Lung (tissue), 16 donors: Measurements from ENCODE around the gene GJD4. TPM values are rescaled to one million over a fixed set of nuclear protein-coding genes. Genes with fewer than 3 reads are reported as not detected.

Experiments
- ATAC-seq: fragments of 200-7000 bp; cut with Tn5 transposase; one replicate; pipeline ENCODE4 v1.9.1; 2020; ENCODE audit warnings: moderate number of reproducible peaks; ENCODE audit not compliant: insufficient read depth, low FRiP score
- DNase-seq, 3 donors: peaks; one replicate each; pipeline ENCODE4 v3.0.0-alpha.2; 2013 to 2017
- H3K27ac ChIP-seq, 2 donors: one replicate each; pipeline ENCODE4 v1.5.1; 2013; ENCODE audit warnings: mild to moderate bottlenecking in 2 of 2, moderate library complexity in 2 of 2, control low read depth in 1 of 2, inconsistent platforms in 1 of 2, low read depth in 1 of 2, low read length in 1 of 2
- H3K27me3 ChIP-seq, 3 donors: one replicate each; pipeline ENCODE4 v1.5.1; 2013; ENCODE audit warnings: low read length in 2 of 3; ENCODE audit not compliant: control insufficient read depth in 3 of 3, insufficient read depth in 3 of 3
- H3K36me3 ChIP-seq, 4 donors: one replicate each; pipeline ENCODE4 v1.5.1; 2013; ENCODE audit warnings: low read length in 4 of 4, mild to moderate bottlenecking in 1 of 4, moderate library complexity in 1 of 4; ENCODE audit not compliant: control insufficient read depth in 4 of 4, insufficient read depth in 4 of 4
- H3K4me1 ChIP-seq, 5 donors: one replicate each; pipeline ENCODE4 v1.5.1; 2013; ENCODE audit warnings: low read length in 5 of 5, mild to moderate bottlenecking in 2 of 5, moderate library complexity in 1 of 5; ENCODE audit not compliant: control insufficient read depth in 5 of 5, insufficient read depth in 5 of 5
- H3K4me3 ChIP-seq: one replicate; pipeline ENCODE4 v1.5.1; 2013; ENCODE audit warnings: mild to moderate bottlenecking, control low read depth, moderate library complexity
- H3K9ac ChIP-seq, 2 donors: one replicate each; pipeline ENCODE4 v1.5.1; 2013; ENCODE audit warnings: low read length in 2 of 2, control low read depth in 1 of 2; ENCODE audit not compliant: insufficient read depth in 1 of 2
- H3K9me3 ChIP-seq, 4 donors: one replicate each; pipeline ENCODE4 v1.5.1; 2013; ENCODE audit warnings: low read length in 3 of 4, mild to moderate bottlenecking in 1 of 4, moderate library complexity in 1 of 4; ENCODE audit not compliant: control insufficient read depth in 4 of 4, insufficient read depth in 3 of 4
- WGBS, 2 donors: extraction: QIAGEN DNeasy Blood & Tissue Kit; methylation state at CpG; one replicate each; pipeline ENCODE4 v1.1.7; 2013; 5-methylcytosine and 5-hydroxymethylcytosine counted together
- long read RNA-seq, 5 donors: transcript quantifications; one replicate each; lab custom pipeline, GENCODE V29; 2026
- polyA plus RNA-seq, 2 donors: library from polyadenylated mRNA; stranded (reverse); fragments of 200-250 nt; gene quantifications; one replicate each; pipeline ENCODE4 v1.2.1, GENCODE V29; 2013
- total RNA-seq, 2 donors: library from RNA; depleted of rRNA in 1 of 2; stranded (reverse); fragments of >200 nt in 1 of 2; gene quantifications; one replicate each; pipeline ENCODE4 v1.2.1, GENCODE V29; 2014 to 2021
- TF ChIP-seq, protein P1 (sequence below): IDR thresholded peaks from 2 replicates; pipeline ENCODE4 v1.5.1; 2012; ENCODE audit warnings: mild to moderate bottlenecking; ENCODE audit errors: control extremely low read depth, extremely low read depth
- donor health status: control.
- donor health status: control.
- donor health status: Bipolar disorder and iron deficiency.
- donor health status: healthy.
- donor health status: DM: yes; HTN: yes; CAD: no.

GJD4 gene, protein sequence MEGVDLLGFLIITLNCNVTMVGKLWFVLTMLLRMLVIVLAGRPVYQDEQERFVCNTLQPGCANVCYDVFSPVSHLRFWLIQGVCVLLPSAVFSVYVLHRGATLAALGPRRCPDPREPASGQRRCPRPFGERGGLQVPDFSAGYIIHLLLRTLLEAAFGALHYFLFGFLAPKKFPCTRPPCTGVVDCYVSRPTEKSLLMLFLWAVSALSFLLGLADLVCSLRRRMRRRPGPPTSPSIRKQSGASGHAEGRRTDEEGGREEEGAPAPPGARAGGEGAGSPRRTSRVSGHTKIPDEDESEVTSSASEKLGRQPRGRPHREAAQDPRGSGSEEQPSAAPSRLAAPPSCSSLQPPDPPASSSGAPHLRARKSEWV
- total RNA-seq (not detected), polyA plus RNA-seq (under 1 TPM in 1 of 2 donors, not detected in 1; 0.07 TPM)
- long read RNA-seq, donor 1 = 0 reads
- long read RNA-seq, donor 2 = 0 reads
- long read RNA-seq, donor 3 = 0 reads
- long read RNA-seq, donor 4 = 0 reads
- long read RNA-seq, donor 5 = 0 reads

DNA sequence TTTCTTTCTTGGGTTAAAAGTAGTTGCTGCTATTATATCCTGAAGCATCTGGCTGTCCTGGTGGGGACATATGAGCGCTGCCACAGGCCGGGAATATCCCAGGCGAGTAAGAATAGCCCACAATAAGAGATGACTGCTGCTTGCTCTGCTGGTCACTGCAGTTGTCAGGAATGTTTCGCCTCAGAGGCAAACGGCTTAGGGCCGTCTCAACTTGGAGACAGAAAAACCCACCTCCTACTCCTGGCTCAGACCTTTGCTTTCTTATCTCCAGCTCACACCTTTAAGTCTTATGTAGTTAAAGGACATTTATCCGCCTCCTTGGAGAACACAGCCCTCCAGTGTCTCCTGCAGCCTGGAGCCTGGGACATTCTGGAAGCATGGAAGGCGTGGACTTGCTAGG lies at the start of gene GJD4:
GJD4 (plus strand) TSS at position 151 of the 400 bp plus-strand sequence; CDS start at position 378, 227 bp downstream.
- Histone ChIP-seq H3K36me3 (no peaks in the 10 kb centered on the region), H3K4me1 (peaks cover 0 to 18% (median 3%) of the 10 kb centered on the region in 5 donors), H3K9me3 (peaks cover 0 to 14% (median 0%) of the 10 kb centered on the region in 4 donors), H3K9ac (no peak within 1 kb of the TSS), H3K27me3 (peaks cover 0 to 12% (median 1%) of the 10 kb centered on the region in 3 donors), H3K4me3 (no peak within 1 kb of the TSS), H3K27ac (no peak within 1 kb of the TSS)
- DNase-seq (peak in 1 of 3 donors; percentile 12), ATAC-seq (no peak)
- 61 to 71% methylated on average over 8 of the region's 8 CpGs for WGBS, 2 donors
- TF ChIP-seq, protein P1, sequence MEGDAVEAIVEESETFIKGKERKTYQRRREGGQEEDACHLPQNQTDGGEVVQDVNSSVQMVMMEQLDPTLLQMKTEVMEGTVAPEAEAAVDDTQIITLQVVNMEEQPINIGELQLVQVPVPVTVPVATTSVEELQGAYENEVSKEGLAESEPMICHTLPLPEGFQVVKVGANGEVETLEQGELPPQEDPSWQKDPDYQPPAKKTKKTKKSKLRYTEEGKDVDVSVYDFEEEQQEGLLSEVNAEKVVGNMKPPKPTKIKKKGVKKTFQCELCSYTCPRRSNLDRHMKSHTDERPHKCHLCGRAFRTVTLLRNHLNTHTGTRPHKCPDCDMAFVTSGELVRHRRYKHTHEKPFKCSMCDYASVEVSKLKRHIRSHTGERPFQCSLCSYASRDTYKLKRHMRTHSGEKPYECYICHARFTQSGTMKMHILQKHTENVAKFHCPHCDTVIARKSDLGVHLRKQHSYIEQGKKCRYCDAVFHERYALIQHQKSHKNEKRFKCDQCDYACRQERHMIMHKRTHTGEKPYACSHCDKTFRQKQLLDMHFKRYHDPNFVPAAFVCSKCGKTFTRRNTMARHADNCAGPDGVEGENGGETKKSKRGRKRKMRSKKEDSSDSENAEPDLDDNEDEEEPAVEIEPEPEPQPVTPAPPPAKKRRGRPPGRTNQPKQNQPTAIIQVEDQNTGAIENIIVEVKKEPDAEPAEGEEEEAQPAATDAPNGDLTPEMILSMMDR = no peak

DNA sequence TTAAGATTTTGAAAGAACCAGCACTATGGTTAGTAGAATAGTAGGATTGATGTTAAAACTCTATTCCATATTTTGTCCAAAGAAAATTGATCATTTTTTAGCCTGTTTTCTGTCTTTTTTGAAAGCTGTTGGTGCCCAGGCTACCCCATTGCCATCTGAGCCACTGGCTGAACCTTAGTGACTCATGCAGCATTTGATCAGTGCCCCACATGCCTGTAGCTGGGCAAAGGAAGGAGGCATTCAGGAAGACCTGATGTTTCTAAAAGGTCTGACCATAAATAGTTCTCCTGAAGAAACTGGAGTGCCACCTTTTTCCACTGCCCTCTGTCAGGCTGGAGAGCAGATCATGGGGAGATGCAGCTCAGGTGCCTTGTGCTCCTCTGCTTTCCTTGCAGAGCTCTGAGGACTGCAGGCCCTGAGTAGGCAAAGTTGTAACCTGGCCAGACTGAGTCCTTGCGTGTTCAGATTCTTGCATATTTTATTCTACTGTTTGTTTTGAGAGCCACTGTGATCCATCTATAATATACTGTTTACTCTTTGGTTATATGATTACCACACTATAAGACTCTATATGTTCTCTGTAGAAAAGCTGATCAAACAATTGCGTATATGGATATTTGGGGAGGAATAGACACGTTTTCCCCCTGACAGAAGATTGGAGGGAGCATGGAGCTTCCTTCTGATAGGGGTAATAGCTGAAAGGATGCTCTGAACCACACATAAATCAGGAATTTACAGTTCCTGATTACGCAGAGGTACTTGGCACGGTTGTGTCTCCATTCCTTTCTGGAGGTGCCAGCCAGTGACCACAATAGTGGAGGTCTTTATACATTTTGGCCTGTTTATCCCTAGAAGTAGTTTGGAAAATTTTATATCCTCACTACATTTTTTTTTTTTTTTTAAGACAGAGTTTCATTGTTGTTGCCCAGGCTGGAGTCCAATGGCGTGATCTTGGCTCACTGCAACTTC lies 48.9 kb upstream of the GJD4 start:
- peaks cover 0 to 2% (median 0%) of the 10 kb centered on the region in 5 donors for H3K4me1 ChIP-seq
- H3K27ac ChIP-seq = no peak overlapping the region
- no peak overlapping the region for H3K4me3 ChIP-seq
- 92 to 94% methylated on average over 6 of the region's 6 CpGs for WGBS, 2 donors
- ATAC-seq (no peak), DNase-seq (no peak)
- no peaks in the 10 kb centered on the region for H3K9me3 ChIP-seq
- TF ChIP-seq, protein P1 = no peak
- peaks cover 0 to 19% (median 6%) of the 10 kb centered on the region in 4 donors for H3K36me3 ChIP-seq
- H3K27me3 ChIP-seq = no peaks in the 10 kb centered on the region
- H3K9ac ChIP-seq = no peak overlapping the region

DNA sequence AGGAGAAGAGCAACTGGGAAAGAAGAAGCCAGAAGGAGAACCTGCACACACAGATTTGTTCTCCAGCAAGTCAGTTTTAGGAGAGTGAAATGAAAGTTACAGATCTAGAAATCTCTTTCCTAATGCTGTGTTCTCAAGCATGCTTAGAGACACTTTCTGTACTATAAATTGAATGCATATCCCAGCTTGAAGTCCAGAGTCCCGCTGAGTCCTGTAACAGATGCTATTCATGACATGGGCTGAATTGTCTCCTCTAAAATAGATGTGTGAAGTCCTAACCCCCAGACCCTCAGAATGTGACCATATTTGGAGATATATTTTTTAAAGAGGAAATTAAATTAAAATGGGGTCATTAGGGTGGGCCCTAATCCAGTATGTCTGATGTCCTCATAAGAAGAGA lies 46.9 kb upstream of the GJD4 start:
- TF ChIP-seq, protein P1 = no peak
- ATAC-seq (no peak), DNase-seq (no peak)
- Histone ChIP-seq H3K9me3 (no peaks in the 10 kb centered on the region), H3K9ac (no peak overlapping the region), H3K4me3 (no peak overlapping the region), H3K36me3 (peaks cover 0 to 17% (median 9%) of the 10 kb centered on the region in 4 donors), H3K4me1 (peaks cover 0 to 2% (median 0%) of the 10 kb centered on the region in 5 donors), H3K27me3 (no peaks in the 10 kb centered on the region), H3K27ac (no peak overlapping the region)
- 96 to 97% methylated on average over 1 of the region's 1 CpG for WGBS, 2 donors
